ENCODE measurements around the gene FAM237A. TPM values are rescaled to one million over a fixed set of nuclear protein-coding genes. Genes with fewer than 3 reads are reported as not detected.

FAM237A gene
- total and polyA plus RNA-seq, 9 of the 15 experiments (the other 6 are each of a cell fraction or from before 2014, with no cell fraction given): not detected

GRCh38 chr2:206610451-206610850 lies 31.8 kb upstream of the FAM237A start:
- Histone ChIP-seq H3K4me1 (replicated peaks in 1 of 2; ENCODE audit: control insufficient read depth in 2 of 2, insufficient read depth in 2 of 2, low read length in 2 of 2) (peaks cover 0 to 2% of the 10 kb centered on the region in 2 experiments; a peak in 2 of 5 replicates), H3K27me3 (ENCODE audit: control insufficient read depth in 2 of 2, insufficient read depth in 2 of 2, low read length in 2 of 2) (no peaks in the 10 kb centered on the region), H3K27ac (ENCODE audit: extremely low read depth, low read depth, low read length) (no peak overlapping the region), H3K9ac (ENCODE audit: insufficient read depth in 1 of 2, low read depth in 2 of 2, low read length in 2 of 2) (no peak overlapping the region), H3K36me3 (ENCODE audit: control insufficient read depth, insufficient read depth, low read length) (no peaks in the 10 kb centered on the region), H3K4me3 (no peak overlapping the region), H4K20me1 (replicated peaks; ENCODE audit: control insufficient read depth, insufficient read depth, low read length) (no peaks in the 10 kb centered on the region), H3K79me2 (ENCODE audit: control insufficient read depth, insufficient read depth, low read length) (no peaks in the 10 kb centered on the region), H2AFZ (ENCODE audit: low read depth, low read length) (no peak overlapping the region), H3K9me1 (ENCODE audit: control insufficient read depth, insufficient read depth, low read length) (no peaks in the 10 kb centered on the region), H3K9me3 (replicated peaks; ENCODE audit: control insufficient read depth, insufficient read depth, low read depth, low read length) (no peaks in the 10 kb centered on the region), H3K4me2 (ENCODE audit: insufficient read depth, low read length) (no peak overlapping the region)
- in situ Hi-C loops (cut with MboI): no loop called here
- no peak for TF ChIP-seq ZNF384 (IDR thresholded peaks at IDR 0.05; ENCODE audit: low read depth, low read length)
- no peak for TF ChIP-seq USF1 (CRISPR knock-in tag; IDR thresholded peaks at IDR 0.05)
- TF ChIP-seq RNF2 (IDR thresholded peaks at IDR 0.05): no peak
- TF ChIP-seq FOXA3 (CRISPR knock-in tag; conservative IDR thresholded peaks at IDR 0.05 in 1 of 2, IDR thresholded peaks at IDR 0.05 in 1 of 2): no peak
- ChIA-PET POLR2A (interaction anchor here (0.6 kb wide), 1 partner anchor 1870 kb away, joined by 4 read pairs; no protein-coding TSS in a partner anchor), CTCF (ENCODE audit: low intra/inter-chr PET ratio) (no interaction called here)
- ATAC-seq (no peak), FAIRE-seq (no peak), DNase-seq (ENCODE audit: extremely low read depth in 1 of 4, low spot score in 3 of 4) (no peak)
- BruUV-seq (replicated peaks): no TSS peak
- intact Hi-C loops (cut with micrococcal nuclease): no loop called here
- WGBS (ENCODE audit: insufficient coverage, low coverage, missing lambda C conversion rate): 0% methylated on average over 1 of the region's 1 CpG

GRCh38 chr2:206611191-206611590 lies 31.1 kb upstream of the FAM237A start:
- in situ Hi-C loops (cut with MboI): no loop called here
- intact Hi-C loops (cut with micrococcal nuclease): no loop called here

More at GRCh38 chr2:206611191-206611590, 31.1 kb upstream of the FAM237A start:
- no TSS peak for BruUV-seq (replicated peaks)
- H3K4me3 ChIP-seq: no peak overlapping the region
- ChIA-PET POLR2A (no interaction called here), CTCF (ENCODE audit: low intra/inter-chr PET ratio) (no interaction called here)
- TF ChIP-seq BRD4 (IDR thresholded peaks at IDR 0.05) (no peak), TGIF2 (CRISPR knock-in tag; IDR thresholded peaks at IDR 0.05) (no peak), GABPB2 (CRISPR knock-in tag; conservative IDR thresholded peaks at IDR 0.05) (no peak), ZNF408 (CRISPR knock-in tag; IDR thresholded peaks at IDR 0.05; ENCODE audit: low read depth) (no peak)
- H3K36me3 ChIP-seq (ENCODE audit: control insufficient read depth, insufficient read depth, low read length): no peaks in the 10 kb centered on the region
- H3K27me3 ChIP-seq (ENCODE audit: control insufficient read depth in 2 of 2, insufficient read depth in 2 of 2, low read length in 2 of 2): no peaks in the 10 kb centered on the region
- no peaks in the 10 kb centered on the region for H4K20me1 ChIP-seq (replicated peaks; ENCODE audit: control insufficient read depth, insufficient read depth, low read length)
- FAIRE-seq (no peak), DNase-seq (ENCODE audit: extremely low read depth in 1 of 4, low spot score in 3 of 4) (no peak), ATAC-seq (no peak)
- H3K4me2 ChIP-seq (ENCODE audit: insufficient read depth, low read length): no peak overlapping the region
- H3K27ac ChIP-seq (ENCODE audit: extremely low read depth, low read depth, low read length): no peak overlapping the region
- no peaks in the 10 kb centered on the region for H3K9me3 ChIP-seq (replicated peaks; ENCODE audit: control insufficient read depth, insufficient read depth, low read depth, low read length)
- H3K4me1 ChIP-seq (replicated peaks in 1 of 2; ENCODE audit: control insufficient read depth in 2 of 2, insufficient read depth in 2 of 2, low read length in 2 of 2): peaks cover 0 to 4% of the 10 kb centered on the region in 2 experiments; a peak in 2 of 5 replicates
- 36% methylated on average over 6 of the region's 6 CpGs for WGBS (ENCODE audit: insufficient coverage, low coverage, missing lambda C conversion rate)
- H3K9me1 ChIP-seq (ENCODE audit: control insufficient read depth, insufficient read depth, low read length): no peaks in the 10 kb centered on the region
- H3K9ac ChIP-seq (ENCODE audit: insufficient read depth in 1 of 2, low read depth in 2 of 2, low read length in 2 of 2): no peak overlapping the region
- no peaks in the 10 kb centered on the region for H3K79me2 ChIP-seq (ENCODE audit: control insufficient read depth, insufficient read depth, low read length)
- no peak overlapping the region for H2AFZ ChIP-seq (ENCODE audit: low read depth, low read length)
